ENCODE data around the gene IL10RA.
"Not testable (repeated sequence)": the region's sequence is repeated elsewhere in the genome, so short reads cannot be mapped to it uniquely, and the experiment has no call there.

The IL10RA gene

GRCh38 chr11:117985953-117986887, at the start of gene IL10RA:
Gene IL10RA, plus strand, starts transcription at chr11:117986394. Its CDS starts 74 bp downstream, at chr11:117986468.
- peak; percentile 90 for DNase-seq

GRCh38 chr11:117936973-117937372, 49.2 kb upstream of the IL10RA start:
- no peak for DNase-seq

GRCh38 chr11:117940736-117941135, 45.5 kb upstream of the IL10RA start:
- DNase-seq: no peak

- no peak for DNase-seq
Measured at GRCh38 chr11:117941163-117941707, 45.0 kb upstream of the IL10RA start.

- no peak for DNase-seq
Measured at GRCh38 chr11:117941976-117942654, 44.1 kb upstream of the IL10RA start.

GRCh38 chr11:117944554-117944953, 41.6 kb upstream of the IL10RA start:
- DNase-seq: no peak

GRCh38 chr11:117945047-117945810, 41.0 kb upstream of the IL10RA start:
- DNase-seq: no peak

GRCh38 chr11:117946156-117946841, 39.9 kb upstream of the IL10RA start:
- DNase-seq: no peak

GRCh38 chr11:117946842-117947526, 39.2 kb upstream of the IL10RA start:
- peak; percentile 93 for DNase-seq

- DNase-seq: not testable (repeated sequence)
Measured at GRCh38 chr11:117947751-117948150, 38.4 kb upstream of the IL10RA start.

- DNase-seq: not testable (repeated sequence)
Measured at GRCh38 chr11:117948466-117948865, 37.7 kb upstream of the IL10RA start.

- DNase-seq: no peak
Measured at GRCh38 chr11:117949062-117949461, 37.1 kb upstream of the IL10RA start.

- peak; percentile 71 for DNase-seq
Measured at GRCh38 chr11:117950301-117950700, 35.9 kb upstream of the IL10RA start.

GRCh38 chr11:117950993-117951961, 34.9 kb upstream of the IL10RA start:
- DNase-seq: peak; percentile 42

GRCh38 chr11:117953024-117953671, 33.0 kb upstream of the IL10RA start:
- peak; percentile 44 for DNase-seq

- no peak for DNase-seq
Measured at GRCh38 chr11:117958949-117959348, 27.2 kb upstream of the IL10RA start.

GRCh38 chr11:117959438-117960149, 26.6 kb upstream of the IL10RA start:
- DNase-seq: no peak

GRCh38 chr11:117960406-117960805, 25.8 kb upstream of the IL10RA start:
- no peak for DNase-seq

- no peak for DNase-seq
Measured at GRCh38 chr11:117961896-117962295, 24.3 kb upstream of the IL10RA start.

Data from activated CD4-positive, alpha-beta T cell treated with anti-CD3 and anti-CD28 coated beads for 48 hours (primary cell).